H1 (cell line): Measurements from ENCODE around the gene CRADD. TPM values are rescaled to one million over a fixed set of nuclear protein-coding genes. Genes with fewer than 3 reads are reported as not detected.

Experiments used
- CTCF ChIA-PET: fragments of 300-600 bp; sonication (Branson Sonifier 250); formaldehyde crosslinking; loops from one replicate; lab custom pipeline; 2021; ENCODE audit not compliant: partially characterized antibody; lab: Charles Lee
- POLR2A ChIA-PET: fragments of 300-600 bp; sonication (Branson Sonifier 250); formaldehyde crosslinking; loops from one replicate; lab custom pipeline; 2021; ENCODE audit warnings: inconsistent platforms; ENCODE audit not compliant: partially characterized antibody; lab: Charles Lee
- DNase-seq, 2 experiments: peaks; one replicate each; pipeline versions ENCODE4 v3.0.0 to v3.0.0-alpha.2; 2010 to 2022; ENCODE audit warnings: low spot score in 2 of 2, low read depth in 1 of 2, mixed read lengths in 1 of 2
- FAIRE-seq: peaks from 2 replicates; lab custom pipeline; 2011; peaks lifted over from hg19 to GRCh38; lab: Jason Lieb, UNC
- H2AFZ ChIP-seq: 2 replicates; pipeline ENCODE4 v1.8.1; 2012; ENCODE audit warnings: low read length, inconsistent platforms
- H2AK5ac ChIP-seq: 2 replicates; pipeline ENCODE4 v1.6.1; 2013; ENCODE audit warnings: low read depth, low read length
- H2BK120ac ChIP-seq: replicated peaks from 2 replicates; pipeline ENCODE3; 2013; ENCODE audit warnings: low read depth, low read length, inconsistent platforms
- H2BK12ac ChIP-seq: 2 replicates; pipeline ENCODE4 v1.6.1; 2013; ENCODE audit warnings: low read depth, low read length
- H2BK15ac ChIP-seq: 2 replicates; pipeline ENCODE4 v1.6.1; 2013; ENCODE audit warnings: low read length
- H2BK20ac ChIP-seq: 2 replicates; pipeline ENCODE4 v1.6.1; 2013; ENCODE audit warnings: low read length
- H2BK5ac ChIP-seq: 2 replicates; pipeline ENCODE4 v1.6.1; 2013; ENCODE audit warnings: low read depth, low read length
- H3K14ac ChIP-seq: 2 replicates; pipeline ENCODE4 v1.6.1; 2013; ENCODE audit warnings: inconsistent platforms; ENCODE audit not compliant: insufficient read length
- H3K18ac ChIP-seq: 2 replicates; pipeline ENCODE4 v1.6.1; 2013; ENCODE audit warnings: low read length; ENCODE audit errors: extremely low read depth
- H3K23ac ChIP-seq: 2 replicates; pipeline ENCODE4 v1.6.1; 2013; ENCODE audit warnings: inconsistent platforms; ENCODE audit not compliant: insufficient read length
- H3K23me2 ChIP-seq: 2 replicates; pipeline ENCODE4 v1.6.1; 2013; ENCODE audit warnings: low read depth, low read length
- H3K27ac ChIP-seq: 2 replicates; pipeline ENCODE4 v1.6.1; 2011; ENCODE audit warnings: low read depth, low read length, inconsistent platforms
- H3K27me3 ChIP-seq, 4 experiments: replicated peaks in 1 of 4; 1 replicate in 1 of 4; 2 replicates in 3 of 4; pipeline versions ENCODE4 v1.6.1 to v1.8.1; 2011 to 2013; ENCODE audit warnings: low read length in 3 of 4, mild to moderate bottlenecking in 3 of 4, inconsistent platforms in 2 of 4, mixed read lengths in 2 of 4, moderate library complexity in 1 of 4; ENCODE audit not compliant: control insufficient read depth in 3 of 4, insufficient read depth in 3 of 4; ENCODE audit errors: extremely low read depth in 1 of 4
- H3K36me3 ChIP-seq, 4 experiments: 2 replicates each; pipeline versions ENCODE4 v1.6.1 to v1.8.1; 2011 to 2013; ENCODE audit warnings: mild to moderate bottlenecking in 4 of 4, low read length in 3 of 4, moderate library complexity in 2 of 4, control low read depth in 1 of 4, inconsistent platforms in 1 of 4; ENCODE audit not compliant: insufficient read depth in 4 of 4, control insufficient read depth in 2 of 4
- H3K4ac ChIP-seq: replicated peaks from 2 replicates; pipeline ENCODE3; 2013; ENCODE audit warnings: low read length, low read depth, mixed read lengths, inconsistent platforms; ENCODE audit not compliant: insufficient read length
- H3K4me1 ChIP-seq, 4 experiments: replicated peaks in 1 of 4; 1 replicate in 1 of 4; 2 replicates in 3 of 4; pipeline versions ENCODE4 v1.6.1 to v1.8.1; 2011 to 2013; ENCODE audit warnings: low read length in 3 of 4, inconsistent platforms in 2 of 4, mixed read lengths in 1 of 4; ENCODE audit not compliant: insufficient read depth in 4 of 4, control insufficient read depth in 3 of 4
- H3K4me2 ChIP-seq, 2 experiments: 2 replicates each; pipeline versions ENCODE4 v1.6.1 to v1.8.1; 2011 to 2013; ENCODE audit warnings: low read depth in 2 of 2, low read length in 2 of 2, control low read depth in 1 of 2, inconsistent platforms in 1 of 2, mild to moderate bottlenecking in 1 of 2; ENCODE audit not compliant: insufficient read depth in 1 of 2
- H3K4me3 ChIP-seq, 4 experiments: fragments of 200-600, 300-600 bp in 1 of 4; sonication (generic), shearing (Covaris generic), sonication (Bioruptor Twin) in 1 of 4; 2 replicates each; pipeline versions ENCODE4 v1.5.1 to v1.8.1; 2011 to 2016; ENCODE audit warnings: low read length in 4 of 4, low read depth in 3 of 4, control low read depth in 2 of 4, inconsistent platforms in 2 of 4, mild to moderate bottlenecking in 2 of 4, mixed read lengths in 1 of 4, moderate library complexity in 1 of 4; ENCODE audit not compliant: insufficient read depth in 2 of 4; ENCODE audit errors: extremely low read depth in 1 of 4
- H3K56ac ChIP-seq: replicated peaks from 2 replicates; pipeline ENCODE3; 2013; ENCODE audit warnings: low read depth, mild to moderate bottlenecking, mixed read lengths, low read length, inconsistent platforms; ENCODE audit not compliant: insufficient read length
- H3K79me1 ChIP-seq: 2 replicates; pipeline ENCODE4 v1.6.1; 2013; ENCODE audit warnings: low read depth, low read length, control low read depth
- H3K79me2 ChIP-seq, 2 experiments: 2 replicates each; pipeline versions ENCODE4 v1.6.1 to v1.8.1; 2012 to 2013; ENCODE audit warnings: low read length in 2 of 2, mild to moderate bottlenecking in 2 of 2, inconsistent platforms in 1 of 2; ENCODE audit not compliant: insufficient read depth in 2 of 2, control insufficient read depth in 1 of 2
- H3K9ac ChIP-seq, 4 experiments: replicated peaks in 1 of 4; 1 replicate in 1 of 4; 2 replicates in 3 of 4; pipeline versions ENCODE4 v1.6.1 to v1.8.1; 2011 to 2013; ENCODE audit warnings: low read depth in 3 of 4, low read length in 3 of 4, control low read depth in 2 of 4, mild to moderate bottlenecking in 2 of 4, moderate library complexity in 2 of 4, inconsistent platforms in 1 of 4; ENCODE audit errors: extremely low read depth in 1 of 4
- H3K9me3 ChIP-seq, 2 experiments: 2 replicates each; pipeline versions ENCODE4 v1.6.1 to v1.8.1; 2012 to 2013; ENCODE audit warnings: mild to moderate bottlenecking in 2 of 2, moderate library complexity in 2 of 2, control low read depth in 1 of 2, inconsistent platforms in 1 of 2, low read depth in 1 of 2, low read length in 1 of 2, mixed read lengths in 1 of 2; ENCODE audit not compliant: insufficient read depth in 2 of 2
- H4K20me1 ChIP-seq, 2 experiments: replicated peaks in 1 of 2; 2 replicates each; pipeline versions ENCODE3 to v1.8.1; 2011 to 2013; ENCODE audit warnings: inconsistent platforms in 2 of 2, low read length in 2 of 2, mild to moderate bottlenecking in 1 of 2; ENCODE audit not compliant: insufficient read depth in 2 of 2, control insufficient read depth in 1 of 2
- H4K5ac ChIP-seq: 2 replicates; pipeline ENCODE4 v1.6.1; 2013; ENCODE audit warnings: low read length, low read depth, mixed read lengths, inconsistent platforms; ENCODE audit not compliant: insufficient read length
- H4K8ac ChIP-seq: 2 replicates; pipeline ENCODE4 v1.8.0; 2013; ENCODE audit warnings: mild to moderate bottlenecking, moderate library complexity, low read length, inconsistent platforms; ENCODE audit not compliant: insufficient read depth; ENCODE audit errors: extremely low read depth
- H4K91ac ChIP-seq: replicated peaks from 2 replicates; pipeline ENCODE3; 2013; ENCODE audit warnings: low read length, mixed read lengths, inconsistent platforms; ENCODE audit not compliant: insufficient read length
- ASH2L ChIP-seq: fragments of 200-600, 300-600 bp; sonication (generic); IDR thresholded peaks from one replicate; pipeline ENCODE4 v1.7.1; 2017; ENCODE audit warnings: low read length
- CBX5 ChIP-seq: fragments of 300-800, 300-1000 bp; sonication (generic); IDR thresholded peaks from 2 replicates; pipeline ENCODE4 v1.7.1; 2016; ENCODE audit warnings: antibody characterized with exemption, low read length, low read depth
- CHD2 ChIP-seq: IDR thresholded peaks from 2 replicates; pipeline ENCODE4 v1.6.1; 2012; ENCODE audit warnings: low read length, improper control_type of control experiment
- HDAC6 ChIP-seq: IDR thresholded peaks from one replicate; pipeline ENCODE4 v1.7.1; 2012; ENCODE audit warnings: low read depth, mild to moderate bottlenecking, inconsistent platforms, low read length, moderate library complexity
- NANOG ChIP-seq: IDR thresholded peaks from 2 replicates; pipeline ENCODE4 v1.6.1; 2011; ENCODE audit warnings: low read length, low read depth, mild to moderate bottlenecking, inconsistent platforms; ENCODE audit not compliant: insufficient read depth, poor library complexity, severe bottlenecking
- POU5F1 ChIP-seq: IDR thresholded peaks from 2 replicates; pipeline ENCODE4 v1.6.1; 2011; ENCODE audit warnings: low read depth, mild to moderate bottlenecking, low read length, moderate library complexity
- RNF2 ChIP-seq: fragments of 200-900, 300-1000 bp; sonication (generic); IDR thresholded peaks from 2 replicates; pipeline ENCODE4 v1.7.1; 2016; ENCODE audit warnings: borderline replicate concordance, low read depth, mild to moderate bottlenecking, antibody characterized with exemption, low read length; ENCODE audit not compliant: poor library complexity, severe bottlenecking; ENCODE audit errors: missing control alignments
- SIRT6 ChIP-seq: IDR thresholded peaks from one replicate; pipeline ENCODE4 v1.7.1; 2012; ENCODE audit warnings: low read length, inconsistent platforms
- SIX5 ChIP-seq: IDR thresholded peaks from 2 replicates; pipeline ENCODE4 v1.6.1; 2011; ENCODE audit warnings: mild to moderate bottlenecking, low read depth, low read length
- SRF ChIP-seq: IDR thresholded peaks from 2 replicates; pipeline ENCODE4 v1.6.1; 2011; ENCODE audit warnings: mild to moderate bottlenecking, low read depth, low read length, moderate library complexity
- YY1 ChIP-seq: IDR thresholded peaks from 2 replicates; pipeline ENCODE4 v1.6.1; 2011; ENCODE audit warnings: low read depth, mild to moderate bottlenecking, low read length
- WGBS, 2 experiments: shearing (Covaris generic) in 1 of 2; methylation state at CpG; one replicate each; pipeline versions ENCODE4 v1.1.6 to v1.1.7; 2013 to 2015; ENCODE audit warnings: low lambda C conversion rate in 2 of 2, mixed read lengths in 2 of 2, inconsistent platforms in 1 of 2, low coverage in 1 of 2, missing lambda C conversion rate in 1 of 2; ENCODE audit not compliant: insufficient replicate concordance in 2 of 2, insufficient coverage in 1 of 2, insufficient read length in 1 of 2; ENCODE audit errors: extremely low coverage in 1 of 2, missing lambda C conversion rate in 1 of 2; 5-methylcytosine and 5-hydroxymethylcytosine counted together
- polyA plus RNA-seq, 7 experiments: library from polyadenylated mRNA; depleted of rRNA in 3 of 7; stranded (reverse) in 5 of 7; unstranded in 2 of 7; fragments of >200 nt in 5 of 7; fragments of 200-250 nt in 2 of 7; gene quantifications; 1 replicate in 5 of 7; 2 replicates in 1 of 7; 4 replicates in 1 of 7; pipeline versions ENCODE4 v1.2.1 to v1.2.3, GENCODE V29; 2011 to 2013; ENCODE audit warnings: missing spikeins in 2 of 7, mixed read lengths in 2 of 7
- total RNA-seq: library from RNA; stranded (reverse); fragmentation: NEBNext Ultra II Directional; extraction: Animal tissue kit (Norgen Biotek cat#: 25700); gene quantifications from 2 replicates; pipeline ENCODE4 v1.2.1, GENCODE V29; 2021

Gene CRADD
- total and polyA plus RNA-seq, 2 of the 8 experiments (the other 6 are each of a cell fraction or from before 2014, with no cell fraction given) = 8.1 to 15.4 TPM

GRCh38 chr12:93915411-93915810 lies 238.2 kb downstream of the CRADD start:
- TF ChIP-seq SIRT6 = no peak
- no peak for TF ChIP-seq NANOG
- TF ChIP-seq CBX5 = no peak
- TF ChIP-seq CHD2 = no peak
- TF ChIP-seq SRF = no peak
- TF ChIP-seq SIX5 = no peak
- no peak for TF ChIP-seq HDAC6
- TF ChIP-seq ASH2L = no peak
- TF ChIP-seq YY1 = no peak
- TF ChIP-seq POU5F1 = no peak
- no peak for TF ChIP-seq RNF2
- Histone ChIP-seq H3K27ac (no peak overlapping the region), H2AFZ (no peak overlapping the region; the same call in 1 of the 2 replicates), H4K5ac (no peak overlapping the region), H3K9me3 (no peaks in the 10 kb centered on the region), H3K79me2 (no peaks in the 10 kb centered on the region), H3K14ac (no peak overlapping the region), H4K8ac (no peak overlapping the region), H3K79me1 (no peaks in the 10 kb centered on the region), H2BK5ac (no peak overlapping the region), H3K4me1 (no peaks in the 10 kb centered on the region), H4K91ac (no peak overlapping the region), H2AK5ac (no peak overlapping the region), H4K20me1 (no peaks in the 10 kb centered on the region), H3K36me3 (no peaks in the 10 kb centered on the region), H3K4ac (no peak overlapping the region), H3K23me2 (no peaks in the 10 kb centered on the region; the same call in 1 of the 2 replicates), H3K4me2 (no peak overlapping the region), H2BK120ac (no peak overlapping the region), H3K9ac (no peak overlapping the region), H3K4me3 (no peak overlapping the region), H2BK15ac (no peak overlapping the region), H3K56ac (no peak overlapping the region), H3K18ac (no peak overlapping the region), H3K27me3 (no peaks in the 10 kb centered on the region), H3K23ac (no peak overlapping the region), H2BK20ac (no peak overlapping the region), H2BK12ac (no peak overlapping the region)
- DNase-seq (no peak), FAIRE-seq (no peak)
- ChIA-PET CTCF (interaction anchor here (1.3 kb wide), 1 partner anchor 185 kb away, joined by 3 read pairs; no protein-coding TSS in a partner anchor), POLR2A (no interaction called here)
- whole genome bisulfite sequencing, 2 experiments = 90% methylated on average over 3 of the region's 3 CpGs; no CpG with 5 or more reads in 1 of the 2 experiments
